Duodenal mucosa (tissue), 2 donors: ENCODE results near the gene MAP2.

Experiments used
- H3K27ac ChIP-seq: one replicate; pipeline ENCODE4 v1.7.0; 2013; ENCODE audit warnings: low read depth, low read length
- H3K27me3 ChIP-seq, 2 donors: one replicate each; pipeline ENCODE4 v1.7.0; 2013; ENCODE audit warnings: low read length in 2 of 2, control low read depth in 1 of 2; ENCODE audit not compliant: insufficient read depth in 2 of 2, control insufficient read depth in 1 of 2
- H3K36me3 ChIP-seq, 2 donors: one replicate each; pipeline ENCODE4 v1.7.0; 2013; ENCODE audit warnings: low read length in 2 of 2, control low read depth in 1 of 2; ENCODE audit not compliant: insufficient read depth in 2 of 2, control insufficient read depth in 1 of 2
- H3K4me1 ChIP-seq, 2 donors: one replicate each; pipeline ENCODE4 v1.7.0; 2013; ENCODE audit warnings: low read length in 2 of 2, control low read depth in 1 of 2; ENCODE audit not compliant: insufficient read depth in 2 of 2, control insufficient read depth in 1 of 2
- H3K4me3 ChIP-seq, 2 donors: one replicate each; pipeline ENCODE4 v1.7.0; 2013; ENCODE audit warnings: low read length in 2 of 2, low read depth in 1 of 2
- H3K9ac ChIP-seq, 2 donors: one replicate each; pipeline ENCODE4 v1.7.0; 2013; ENCODE audit warnings: low read length in 2 of 2, low read depth in 1 of 2
- H3K9me3 ChIP-seq, 2 donors: one replicate each; pipeline ENCODE4 v1.7.0; 2013; ENCODE audit warnings: low read length in 2 of 2, control low read depth in 1 of 2; ENCODE audit not compliant: control insufficient read depth in 1 of 2

MAP2 gene, protein sequence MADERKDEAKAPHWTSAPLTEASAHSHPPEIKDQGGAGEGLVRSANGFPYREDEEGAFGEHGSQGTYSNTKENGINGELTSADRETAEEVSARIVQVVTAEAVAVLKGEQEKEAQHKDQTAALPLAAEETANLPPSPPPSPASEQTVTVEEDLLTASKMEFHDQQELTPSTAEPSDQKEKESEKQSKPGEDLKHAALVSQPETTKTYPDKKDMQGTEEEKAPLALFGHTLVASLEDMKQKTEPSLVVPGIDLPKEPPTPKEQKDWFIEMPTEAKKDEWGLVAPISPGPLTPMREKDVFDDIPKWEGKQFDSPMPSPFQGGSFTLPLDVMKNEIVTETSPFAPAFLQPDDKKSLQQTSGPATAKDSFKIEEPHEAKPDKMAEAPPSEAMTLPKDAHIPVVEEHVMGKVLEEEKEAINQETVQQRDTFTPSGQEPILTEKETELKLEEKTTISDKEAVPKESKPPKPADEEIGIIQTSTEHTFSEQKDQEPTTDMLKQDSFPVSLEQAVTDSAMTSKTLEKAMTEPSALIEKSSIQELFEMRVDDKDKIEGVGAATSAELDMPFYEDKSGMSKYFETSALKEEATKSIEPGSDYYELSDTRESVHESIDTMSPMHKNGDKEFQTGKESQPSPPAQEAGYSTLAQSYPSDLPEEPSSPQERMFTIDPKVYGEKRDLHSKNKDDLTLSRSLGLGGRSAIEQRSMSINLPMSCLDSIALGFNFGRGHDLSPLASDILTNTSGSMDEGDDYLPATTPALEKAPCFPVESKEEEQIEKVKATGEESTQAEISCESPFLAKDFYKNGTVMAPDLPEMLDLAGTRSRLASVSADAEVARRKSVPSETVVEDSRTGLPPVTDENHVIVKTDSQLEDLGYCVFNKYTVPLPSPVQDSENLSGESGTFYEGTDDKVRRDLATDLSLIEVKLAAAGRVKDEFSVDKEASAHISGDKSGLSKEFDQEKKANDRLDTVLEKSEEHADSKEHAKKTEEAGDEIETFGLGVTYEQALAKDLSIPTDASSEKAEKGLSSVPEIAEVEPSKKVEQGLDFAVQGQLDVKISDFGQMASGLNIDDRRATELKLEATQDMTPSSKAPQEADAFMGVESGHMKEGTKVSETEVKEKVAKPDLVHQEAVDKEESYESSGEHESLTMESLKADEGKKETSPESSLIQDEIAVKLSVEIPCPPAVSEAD (N-terminal part only)

GRCh38 chr2:209423562-209424198 lies at the start of gene MAP2:
MAP2 (plus strand) TSS chr2:209424047; CDS start chr2:209653171, 229,124 bp downstream.
- peaks cover 7% of the 10 kb centered on the region in 2 donors for H3K4me1 ChIP-seq
- H3K9me3 ChIP-seq = no peaks in the 10 kb centered on the region
- H3K9ac ChIP-seq = peak within 1 kb of the TSS in 1 of 2 donors; percentile 19
- H3K4me3 ChIP-seq = peak within 1 kb of the TSS; percentile 64 to 73
- H3K27ac ChIP-seq = no peak within 1 kb of the TSS
- H3K27me3 ChIP-seq = peaks cover 0 to 13% of the 10 kb centered on the region in 2 donors
- no peaks in the 10 kb centered on the region for H3K36me3 ChIP-seq

DNA sequence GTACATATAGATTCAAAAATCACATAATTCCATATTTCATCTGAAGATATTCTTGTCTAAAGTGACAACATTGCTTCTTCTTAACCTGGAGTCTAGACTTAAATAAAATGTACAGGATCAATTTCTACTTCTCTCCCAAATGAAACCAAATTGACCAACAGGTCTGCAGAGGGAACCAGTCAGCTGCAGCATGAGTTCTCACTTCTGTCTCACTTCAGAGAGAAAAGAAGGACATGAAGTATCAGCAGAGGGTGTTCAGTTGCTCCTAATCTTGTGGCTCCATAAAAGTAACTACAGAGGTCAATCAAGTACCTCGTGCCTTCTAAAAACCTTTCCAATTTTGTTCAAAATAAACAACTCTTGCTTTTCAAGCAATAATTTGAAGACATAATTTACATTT lies 47.2 kb upstream of the MAP2 start:
- Histone ChIP-seq H3K4me1 (no peaks in the 10 kb centered on the region), H3K27ac (no peak overlapping the region), H3K27me3 (no peaks in the 10 kb centered on the region), H3K36me3 (no peaks in the 10 kb centered on the region), H3K9ac (no peak overlapping the region), H3K9me3 (peaks cover 2 to 8% of the 10 kb centered on the region in 2 donors), H3K4me3 (no peak overlapping the region)

- no peak overlapping the region for H3K4me3 ChIP-seq
- no peaks in the 10 kb centered on the region for H3K36me3 ChIP-seq
- H3K27ac ChIP-seq = no peak overlapping the region
- no peak overlapping the region for H3K9ac ChIP-seq
- no peaks in the 10 kb centered on the region for H3K4me1 ChIP-seq
- H3K27me3 ChIP-seq = no peaks in the 10 kb centered on the region
- H3K9me3 ChIP-seq = peaks cover 2 to 7% of the 10 kb centered on the region in 2 donors
These were observed 43.6 kb upstream of the MAP2 start for GRCh38 chr2:209380293-209380692.

DNA sequence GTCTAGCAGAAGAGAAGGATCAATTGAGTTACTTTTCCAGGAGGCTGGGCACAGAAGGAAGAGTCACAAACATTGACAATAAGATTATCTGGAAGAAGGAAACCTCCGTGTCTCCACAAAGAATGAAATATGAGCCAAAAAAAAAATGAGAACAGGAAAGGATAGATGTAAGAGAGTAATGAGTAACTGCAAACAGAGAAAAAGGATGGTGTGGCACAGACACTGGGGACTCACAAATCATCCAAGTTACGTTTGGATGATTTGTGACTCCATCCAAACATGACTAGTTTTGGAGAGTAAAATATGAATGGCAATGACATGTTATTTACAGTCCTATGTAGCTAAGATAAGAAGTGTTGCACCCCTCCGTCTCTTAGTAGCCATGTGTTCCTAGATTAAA lies 42.8 kb upstream of the MAP2 start:
- H3K36me3 ChIP-seq = no peaks in the 10 kb centered on the region

GRCh38 chr2:209382775-209383174 lies 41.1 kb upstream of the MAP2 start:
- Histone ChIP-seq H3K4me1 (no peaks in the 10 kb centered on the region), H3K9ac (no peak overlapping the region), H3K27me3 (no peaks in the 10 kb centered on the region), H3K4me3 (no peak overlapping the region), H3K27ac (no peak overlapping the region), H3K9me3 (no peaks in the 10 kb centered on the region), H3K36me3 (no peaks in the 10 kb centered on the region)

More for the DNA sequence above, 42.8 kb upstream of the MAP2 start:
- H3K9ac ChIP-seq = no peak overlapping the region
- H3K4me1 ChIP-seq = no peaks in the 10 kb centered on the region
- H3K27me3 ChIP-seq = no peaks in the 10 kb centered on the region
- peaks cover 2 to 4% of the 10 kb centered on the region in 2 donors for H3K9me3 ChIP-seq
- H3K27ac ChIP-seq = no peak overlapping the region
- no peak overlapping the region for H3K4me3 ChIP-seq

- no peaks in the 10 kb centered on the region for H3K27me3 ChIP-seq
These were observed 40.6 kb upstream of the MAP2 start for GRCh38 chr2:209383212-209383611.

DNA sequence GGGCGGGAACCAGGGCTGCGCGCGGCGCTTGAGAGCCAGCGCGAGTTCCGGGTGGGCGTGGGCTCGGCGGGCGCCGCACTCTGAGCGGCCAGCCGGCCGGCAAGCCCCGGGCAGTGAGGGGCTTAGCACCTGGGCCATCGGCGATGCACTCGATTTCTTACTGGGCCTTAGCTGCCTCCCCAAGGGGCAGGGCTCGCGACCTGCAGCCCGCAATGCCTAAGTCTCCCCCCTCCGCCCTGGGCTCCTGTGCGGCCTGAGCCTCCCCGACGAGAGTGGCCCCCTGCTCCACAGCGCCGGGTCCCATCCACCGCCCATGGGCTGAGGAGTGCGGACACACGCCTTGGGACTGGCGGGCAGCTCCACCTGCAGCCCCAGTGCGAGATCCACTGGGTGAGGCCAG lies 36.5 kb upstream of the MAP2 start:
- H3K9ac ChIP-seq = no peak overlapping the region

More at GRCh38 chr2:209383212-209383611, 40.6 kb upstream of the MAP2 start:
- H3K9me3 ChIP-seq = no peaks in the 10 kb centered on the region
- H3K36me3 ChIP-seq = no peaks in the 10 kb centered on the region
- H3K9ac ChIP-seq = no peak overlapping the region
- H3K27ac ChIP-seq = no peak overlapping the region
- no peaks in the 10 kb centered on the region for H3K4me1 ChIP-seq
- no peak overlapping the region for H3K4me3 ChIP-seq

GRCh38 chr2:209388446-209389037 lies 35.3 kb upstream of the MAP2 start:
- Histone ChIP-seq H3K36me3 (no peaks in the 10 kb centered on the region), H3K4me1 (no peaks in the 10 kb centered on the region), H3K27me3 (no peaks in the 10 kb centered on the region), H3K9ac (no peak overlapping the region), H3K9me3 (no peaks in the 10 kb centered on the region), H3K27ac (no peak overlapping the region), H3K4me3 (no peak overlapping the region)

More for the DNA sequence above, 36.5 kb upstream of the MAP2 start:
- Histone ChIP-seq H3K27ac (no peak overlapping the region), H3K27me3 (no peaks in the 10 kb centered on the region), H3K4me1 (no peaks in the 10 kb centered on the region), H3K9me3 (no peaks in the 10 kb centered on the region), H3K36me3 (no peaks in the 10 kb centered on the region), H3K4me3 (no peak overlapping the region)

DNA sequence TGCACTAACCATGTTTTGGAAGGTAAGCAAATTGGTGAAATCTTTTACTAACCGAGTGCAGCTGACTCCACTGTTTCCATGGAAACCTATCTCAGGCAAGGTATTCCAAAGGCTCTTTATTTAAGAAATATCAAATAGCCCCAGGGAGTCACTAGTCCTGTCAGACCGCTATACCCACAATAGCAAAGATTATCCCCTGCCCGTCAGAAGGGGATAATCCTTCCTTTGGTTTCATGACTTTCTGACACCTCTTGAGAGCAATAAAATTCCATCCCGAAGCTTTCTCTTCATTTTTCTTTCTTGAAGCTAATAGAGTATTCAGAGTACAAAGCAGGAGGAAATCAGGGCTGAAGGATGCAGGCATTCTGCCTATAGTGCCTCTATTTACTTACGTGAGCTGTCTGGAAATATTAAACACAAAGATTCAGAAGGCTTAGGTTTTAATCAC lies 34.7 kb upstream of the MAP2 start:
- Histone ChIP-seq H3K27ac (no peak overlapping the region), H3K4me3 (no peak overlapping the region), H3K27me3 (no peaks in the 10 kb centered on the region), H3K4me1 (no peaks in the 10 kb centered on the region), H3K9me3 (no peaks in the 10 kb centered on the region), H3K9ac (no peak overlapping the region), H3K36me3 (no peaks in the 10 kb centered on the region)
